Esophagus muscularis mucosa (tissue), 3 donors: ENCODE data around the gene GPBAR1.

Source experiments
- POLR2A ChIP-seq: fragments of 450-650 bp; IDR thresholded peaks from one replicate; pipeline ENCODE4 v1.6.1; 2017; ENCODE audit warnings: antibody characterized with exemption, moderate library complexity, mild to moderate bottlenecking, low read depth
- TF ChIP-seq, protein P1 (sequence below), 3 experiments: fragments of 200-600 bp in 2 of 3; fragments of 450-650 bp in 1 of 3; sonication (generic) in 2 of 3; IDR thresholded peaks; one replicate each; pipeline ENCODE4 v1.5.1; 2017 to 2019; ENCODE audit warnings: antibody characterized with exemption in 3 of 3, mild to moderate bottlenecking in 2 of 3, moderate library complexity in 1 of 3

DNA sequence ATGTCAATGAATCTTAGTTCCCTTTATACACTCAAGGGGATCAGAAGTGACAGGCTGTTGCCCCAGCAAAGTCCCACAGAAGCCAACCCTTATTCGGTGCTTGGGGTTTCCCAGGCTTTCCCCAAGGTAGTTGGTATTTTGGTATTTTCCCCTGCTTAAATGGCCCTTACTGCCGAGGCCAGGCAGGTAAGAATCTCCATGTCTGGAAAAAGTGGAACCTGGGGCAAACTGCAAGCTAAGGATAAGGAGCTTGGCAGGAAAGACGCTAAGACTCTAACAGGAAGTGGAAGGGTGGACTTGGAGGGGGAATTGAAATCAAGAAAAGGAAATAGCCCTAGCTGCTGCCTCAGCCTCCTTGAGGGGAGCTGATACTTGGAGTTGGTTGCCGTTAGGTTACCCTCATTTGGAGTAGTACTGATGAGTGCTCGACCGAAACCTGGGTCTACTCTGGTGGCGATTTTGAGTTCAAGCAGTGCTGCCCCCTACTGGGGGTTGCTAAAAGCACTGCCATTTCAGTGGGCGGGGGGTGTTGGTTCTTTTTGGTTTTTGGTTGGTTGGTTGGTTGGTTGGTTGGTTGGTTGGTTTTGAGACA, 3.3 kb upstream of the GPBAR1 start:
- TF ChIP-seq, protein P1, sequence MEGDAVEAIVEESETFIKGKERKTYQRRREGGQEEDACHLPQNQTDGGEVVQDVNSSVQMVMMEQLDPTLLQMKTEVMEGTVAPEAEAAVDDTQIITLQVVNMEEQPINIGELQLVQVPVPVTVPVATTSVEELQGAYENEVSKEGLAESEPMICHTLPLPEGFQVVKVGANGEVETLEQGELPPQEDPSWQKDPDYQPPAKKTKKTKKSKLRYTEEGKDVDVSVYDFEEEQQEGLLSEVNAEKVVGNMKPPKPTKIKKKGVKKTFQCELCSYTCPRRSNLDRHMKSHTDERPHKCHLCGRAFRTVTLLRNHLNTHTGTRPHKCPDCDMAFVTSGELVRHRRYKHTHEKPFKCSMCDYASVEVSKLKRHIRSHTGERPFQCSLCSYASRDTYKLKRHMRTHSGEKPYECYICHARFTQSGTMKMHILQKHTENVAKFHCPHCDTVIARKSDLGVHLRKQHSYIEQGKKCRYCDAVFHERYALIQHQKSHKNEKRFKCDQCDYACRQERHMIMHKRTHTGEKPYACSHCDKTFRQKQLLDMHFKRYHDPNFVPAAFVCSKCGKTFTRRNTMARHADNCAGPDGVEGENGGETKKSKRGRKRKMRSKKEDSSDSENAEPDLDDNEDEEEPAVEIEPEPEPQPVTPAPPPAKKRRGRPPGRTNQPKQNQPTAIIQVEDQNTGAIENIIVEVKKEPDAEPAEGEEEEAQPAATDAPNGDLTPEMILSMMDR (IDR thresholded peaks at IDR 0.05), result peak; percentile 42 to 57 (median 47)
- no peak for TF ChIP-seq POLR2A
